HEK293T (cell line): ENCODE data around the gene PRKAG2.

ENCODE experiments used
- ARNT ChIP-seq: fragments of 450-650 bp; IDR thresholded peaks from 2 replicates; pipeline ENCODE4 v1.6.1; 2017; ENCODE audit warnings: mild to moderate bottlenecking
- BHLHE40 ChIP-seq: fragments of 450-650 bp; IDR thresholded peaks from 2 replicates; pipeline ENCODE4 v1.6.1; 2016; ENCODE audit warnings: mild to moderate bottlenecking, moderate library complexity, borderline replicate concordance
- FOXM1 ChIP-seq: fragments of 450-650 bp; IDR thresholded peaks from 2 replicates; pipeline ENCODE4 v1.6.1; 2017; ENCODE audit warnings: mild to moderate bottlenecking, borderline replicate concordance
- HDGF ChIP-seq: fragments of 450-650 bp; IDR thresholded peaks from 2 replicates; pipeline ENCODE4 v1.6.1; 2017; ENCODE audit warnings: antibody characterized with exemption, borderline replicate concordance
- PKNOX1 ChIP-seq: fragments of 450-650 bp; IDR thresholded peaks from 2 replicates; pipeline ENCODE4 v1.6.1; 2016
- SP1 ChIP-seq: fragments of 450-650 bp; IDR thresholded peaks from 2 replicates; pipeline ENCODE4 v1.6.1; 2017
- SUZ12 ChIP-seq: fragments of 450-650 bp; IDR thresholded peaks from 2 replicates; pipeline ENCODE4 v1.6.1; 2016; ENCODE audit warnings: mild to moderate bottlenecking
- TARDBP ChIP-seq: fragments of 450-650 bp; IDR thresholded peaks from 2 replicates; pipeline ENCODE4 v1.6.1; 2016
- ZNF384 ChIP-seq: fragments of 450-650 bp; IDR thresholded peaks from 2 replicates; pipeline ENCODE4 v1.6.1; 2016

- TF ChIP-seq SP1 (no peak), BHLHE40 (no peak), TARDBP (no peak), PKNOX1 (no peak), ARNT (no peak), FOXM1 (no peak), HDGF (no peak), SUZ12 (no peak), ZNF384 (no peak)
Observed at GRCh38 chr7:151866761-151867655, 9.9 kb downstream of the PRKAG2 start.
